ENCODE measurements around the gene ZNF256. TPM values are rescaled to one million over a fixed set of nuclear protein-coding genes. Genes with fewer than 3 reads are reported as not detected.

ZNF256 gene
- total and polyA plus RNA-seq, 10 of the 15 experiments (the other 5 are each of a cell fraction or from before 2014, with no cell fraction given) = 1.0 to 7.5 (median 4.3) TPM

DNA sequence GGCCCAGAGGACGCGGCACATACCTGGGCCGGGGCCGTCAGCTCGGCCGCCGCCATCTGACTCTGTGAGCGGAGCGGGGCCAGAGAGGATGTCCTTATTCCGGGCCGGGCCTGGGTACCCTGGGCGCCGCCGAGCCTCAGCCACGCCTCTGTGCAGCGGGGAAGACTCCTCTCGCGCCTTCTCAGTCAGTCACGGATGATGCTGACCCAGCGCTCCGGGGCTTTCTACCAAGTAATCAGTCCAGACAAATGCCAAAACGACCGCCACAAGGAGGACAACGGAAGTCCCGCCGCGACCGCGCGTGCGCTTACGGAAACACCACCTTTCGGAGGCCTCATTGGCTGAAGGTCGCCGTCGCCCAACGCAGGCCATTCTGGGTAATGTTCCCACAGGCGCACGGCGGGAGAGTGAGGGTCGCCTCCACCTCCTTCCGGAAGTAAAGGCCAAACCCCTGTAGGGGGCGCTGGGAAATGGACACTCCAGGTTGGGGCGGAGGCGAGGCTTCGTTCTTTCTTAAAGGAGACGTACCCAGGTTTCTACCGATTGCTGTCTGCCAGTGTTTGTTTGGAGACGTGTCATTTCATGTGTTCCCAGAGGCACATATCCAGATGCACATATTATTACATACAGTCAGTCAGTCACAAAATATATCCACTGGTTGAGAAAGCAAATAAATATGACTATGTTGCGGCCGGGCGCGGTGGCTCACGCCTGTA is at the start of gene ZNF256 (continued):
- TF ChIP-seq, protein P1, sequence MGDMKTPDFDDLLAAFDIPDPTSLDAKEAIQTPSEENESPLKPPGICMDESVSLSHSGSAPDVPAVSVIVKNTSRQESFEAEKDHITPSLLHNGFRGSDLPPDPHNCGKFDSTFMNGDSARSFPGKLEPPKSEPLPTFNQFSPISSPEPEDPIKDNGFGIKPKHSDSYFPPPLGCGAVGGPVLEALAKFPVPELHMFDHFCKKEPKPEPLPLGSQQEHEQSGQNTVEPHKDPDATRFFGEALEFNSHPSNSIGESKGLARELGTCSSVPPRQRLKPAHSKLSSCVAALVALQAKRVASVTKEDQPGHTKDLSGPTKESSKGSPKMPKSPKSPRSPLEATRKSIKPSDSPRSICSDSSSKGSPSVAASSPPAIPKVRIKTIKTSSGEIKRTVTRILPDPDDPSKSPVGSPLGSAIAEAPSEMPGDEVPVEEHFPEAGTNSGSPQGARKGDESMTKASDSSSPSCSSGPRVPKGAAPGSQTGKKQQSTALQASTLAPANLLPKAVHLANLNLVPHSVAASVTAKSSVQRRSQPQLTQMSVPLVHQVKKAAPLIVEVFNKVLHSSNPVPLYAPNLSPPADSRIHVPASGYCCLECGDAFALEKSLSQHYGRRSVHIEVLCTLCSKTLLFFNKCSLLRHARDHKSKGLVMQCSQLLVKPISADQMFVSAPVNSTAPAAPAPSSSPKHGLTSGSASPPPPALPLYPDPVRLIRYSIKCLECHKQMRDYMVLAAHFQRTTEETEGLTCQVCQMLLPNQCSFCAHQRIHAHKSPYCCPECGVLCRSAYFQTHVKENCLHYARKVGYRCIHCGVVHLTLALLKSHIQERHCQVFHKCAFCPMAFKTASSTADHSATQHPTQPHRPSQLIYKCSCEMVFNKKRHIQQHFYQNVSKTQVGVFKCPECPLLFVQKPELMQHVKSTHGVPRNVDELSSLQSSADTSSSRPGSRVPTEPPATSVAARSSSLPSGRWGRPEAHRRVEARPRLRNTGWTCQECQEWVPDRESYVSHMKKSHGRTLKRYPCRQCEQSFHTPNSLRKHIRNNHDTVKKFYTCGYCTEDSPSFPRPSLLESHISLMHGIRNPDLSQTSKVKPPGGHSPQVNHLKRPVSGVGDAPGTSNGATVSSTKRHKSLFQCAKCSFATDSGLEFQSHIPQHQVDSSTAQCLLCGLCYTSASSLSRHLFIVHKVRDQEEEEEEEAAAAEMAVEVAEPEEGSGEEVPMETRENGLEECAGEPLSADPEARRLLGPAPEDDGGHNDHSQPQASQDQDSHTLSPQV (IDR thresholded peaks at IDR 0.05) = no peak
- TF ChIP-seq SMARCA5 (IDR thresholded peaks at IDR 0.05) = no peak
- TF ChIP-seq, protein P2, sequence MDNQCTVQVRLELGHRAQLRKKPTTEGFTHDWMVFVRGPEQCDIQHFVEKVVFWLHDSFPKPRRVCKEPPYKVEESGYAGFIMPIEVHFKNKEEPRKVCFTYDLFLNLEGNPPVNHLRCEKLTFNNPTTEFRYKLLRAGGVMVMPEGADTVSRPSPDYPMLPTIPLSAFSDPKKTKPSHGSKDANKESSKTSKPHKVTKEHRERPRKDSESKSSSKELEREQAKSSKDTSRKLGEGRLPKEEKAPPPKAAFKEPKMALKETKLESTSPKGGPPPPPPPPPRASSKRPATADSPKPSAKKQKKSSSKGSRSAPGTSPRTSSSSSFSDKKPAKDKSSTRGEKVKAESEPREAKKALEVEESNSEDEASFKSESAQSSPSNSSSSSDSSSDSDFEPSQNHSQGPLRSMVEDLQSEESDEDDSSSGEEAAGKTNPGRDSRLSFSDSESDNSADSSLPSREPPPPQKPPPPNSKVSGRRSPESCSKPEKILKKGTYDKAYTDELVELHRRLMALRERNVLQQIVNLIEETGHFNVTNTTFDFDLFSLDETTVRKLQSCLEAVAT (IDR thresholded peaks at IDR 0.05) = peak; percentile 87
- no peak for TF ChIP-seq MTA2 (IDR thresholded peaks at IDR 0.05; ENCODE audit: low read depth)
- no peak for TF ChIP-seq MEF2A (IDR thresholded peaks at IDR 0.05; ENCODE audit: insufficient read depth, low read depth, low read length)
- no peak for TF ChIP-seq SPI1 (IDR thresholded peaks at IDR 0.05; ENCODE audit: borderline replicate concordance, insufficient read depth, low read depth, low read length)
- TF ChIP-seq POLR2A (IDR thresholded peaks at IDR 0.05; ENCODE audit: low read depth, low read length) = peak; percentile 87
- no peak for TF ChIP-seq FOXK2 (IDR thresholded peaks at IDR 0.05)
- no peak for TF ChIP-seq PAX8 (IDR thresholded peaks at IDR 0.05)
- TF ChIP-seq SREBF1 (IDR thresholded peaks at IDR 0.05; ENCODE audit: low read length) = no peak
- TF ChIP-seq ZZZ3 (IDR thresholded peaks at IDR 0.05; ENCODE audit: control insufficient read depth, insufficient read length, low read depth) = no peak
- TF ChIP-seq, protein P3, sequence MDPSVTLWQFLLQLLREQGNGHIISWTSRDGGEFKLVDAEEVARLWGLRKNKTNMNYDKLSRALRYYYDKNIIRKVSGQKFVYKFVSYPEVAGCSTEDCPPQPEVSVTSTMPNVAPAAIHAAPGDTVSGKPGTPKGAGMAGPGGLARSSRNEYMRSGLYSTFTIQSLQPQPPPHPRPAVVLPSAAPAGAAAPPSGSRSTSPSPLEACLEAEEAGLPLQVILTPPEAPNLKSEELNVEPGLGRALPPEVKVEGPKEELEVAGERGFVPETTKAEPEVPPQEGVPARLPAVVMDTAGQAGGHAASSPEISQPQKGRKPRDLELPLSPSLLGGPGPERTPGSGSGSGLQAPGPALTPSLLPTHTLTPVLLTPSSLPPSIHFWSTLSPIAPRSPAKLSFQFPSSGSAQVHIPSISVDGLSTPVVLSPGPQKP (IDR thresholded peaks at IDR 0.05; ENCODE audit: low read depth, low read length) = peak; percentile 87
- TF ChIP-seq, protein P4, sequence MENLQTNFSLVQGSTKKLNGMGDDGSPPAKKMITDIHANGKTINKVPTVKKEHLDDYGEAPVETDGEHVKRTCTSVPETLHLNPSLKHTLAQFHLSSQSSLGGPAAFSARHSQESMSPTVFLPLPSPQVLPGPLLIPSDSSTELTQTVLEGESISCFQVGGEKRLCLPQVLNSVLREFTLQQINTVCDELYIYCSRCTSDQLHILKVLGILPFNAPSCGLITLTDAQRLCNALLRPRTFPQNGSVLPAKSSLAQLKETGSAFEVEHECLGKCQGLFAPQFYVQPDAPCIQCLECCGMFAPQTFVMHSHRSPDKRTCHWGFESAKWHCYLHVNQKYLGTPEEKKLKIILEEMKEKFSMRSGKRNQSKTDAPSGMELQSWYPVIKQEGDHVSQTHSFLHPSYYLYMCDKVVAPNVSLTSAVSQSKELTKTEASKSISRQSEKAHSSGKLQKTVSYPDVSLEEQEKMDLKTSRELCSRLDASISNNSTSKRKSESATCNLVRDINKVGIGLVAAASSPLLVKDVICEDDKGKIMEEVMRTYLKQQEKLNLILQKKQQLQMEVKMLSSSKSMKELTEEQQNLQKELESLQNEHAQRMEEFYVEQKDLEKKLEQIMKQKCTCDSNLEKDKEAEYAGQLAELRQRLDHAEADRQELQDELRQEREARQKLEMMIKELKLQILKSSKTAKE (IDR thresholded peaks at IDR 0.05; ENCODE audit: low read depth, poor library complexity, severe bottlenecking) = no peak
- TF ChIP-seq, protein P5, sequence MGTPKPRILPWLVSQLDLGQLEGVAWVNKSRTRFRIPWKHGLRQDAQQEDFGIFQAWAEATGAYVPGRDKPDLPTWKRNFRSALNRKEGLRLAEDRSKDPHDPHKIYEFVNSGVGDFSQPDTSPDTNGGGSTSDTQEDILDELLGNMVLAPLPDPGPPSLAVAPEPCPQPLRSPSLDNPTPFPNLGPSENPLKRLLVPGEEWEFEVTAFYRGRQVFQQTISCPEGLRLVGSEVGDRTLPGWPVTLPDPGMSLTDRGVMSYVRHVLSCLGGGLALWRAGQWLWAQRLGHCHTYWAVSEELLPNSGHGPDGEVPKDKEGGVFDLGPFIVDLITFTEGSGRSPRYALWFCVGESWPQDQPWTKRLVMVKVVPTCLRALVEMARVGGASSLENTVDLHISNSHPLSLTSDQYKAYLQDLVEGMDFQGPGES (IDR thresholded peaks at IDR 0.05) = no peak
- TF ChIP-seq, protein P6, sequence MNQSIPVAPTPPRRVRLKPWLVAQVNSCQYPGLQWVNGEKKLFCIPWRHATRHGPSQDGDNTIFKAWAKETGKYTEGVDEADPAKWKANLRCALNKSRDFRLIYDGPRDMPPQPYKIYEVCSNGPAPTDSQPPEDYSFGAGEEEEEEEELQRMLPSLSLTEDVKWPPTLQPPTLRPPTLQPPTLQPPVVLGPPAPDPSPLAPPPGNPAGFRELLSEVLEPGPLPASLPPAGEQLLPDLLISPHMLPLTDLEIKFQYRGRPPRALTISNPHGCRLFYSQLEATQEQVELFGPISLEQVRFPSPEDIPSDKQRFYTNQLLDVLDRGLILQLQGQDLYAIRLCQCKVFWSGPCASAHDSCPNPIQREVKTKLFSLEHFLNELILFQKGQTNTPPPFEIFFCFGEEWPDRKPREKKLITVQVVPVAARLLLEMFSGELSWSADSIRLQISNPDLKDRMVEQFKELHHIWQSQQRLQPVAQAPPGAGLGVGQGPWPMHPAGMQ (IDR thresholded peaks at IDR 0.05; ENCODE audit: borderline replicate concordance) = no peak
- TF ChIP-seq SREBF2 (IDR thresholded peaks at IDR 0.05; ENCODE audit: low read length) = no peak
- no peak for TF ChIP-seq SMAD1 (IDR thresholded peaks at IDR 0.05; ENCODE audit: low read depth, partially characterized antibody)
- TF ChIP-seq CBFB (IDR thresholded peaks at IDR 0.05; ENCODE audit: low read depth) = no peak
- TF ChIP-seq TAF1 (IDR thresholded peaks at IDR 0.05; ENCODE audit: borderline replicate concordance, low read depth, low read length) = no peak
